Activated effector memory CD4-positive, alpha-beta T cell treated with anti-CD3 and anti-CD28 coated beads, Interleukin-2, amount 50 U/mL, for 16 hours (primary cell): ENCODE data around the gene P3H3.
A peak's percentile ranks its signal among the peaks of the same experiment; 100 is the strongest.

Experiments used
- DNase-seq: peaks from one replicate; pipeline ENCODE4 v3.0.0-alpha.2; 2020

P3H3 gene

GRCh38 chr12:6828781-6829535 is 751 bp downstream of the P3H3 start:
- DNase-seq, result peak; percentile 75

- DNase-seq, result no peak
Measured at GRCh38 chr12:6829536-6830220, 1.5 kb downstream of the P3H3 start.

DNA sequence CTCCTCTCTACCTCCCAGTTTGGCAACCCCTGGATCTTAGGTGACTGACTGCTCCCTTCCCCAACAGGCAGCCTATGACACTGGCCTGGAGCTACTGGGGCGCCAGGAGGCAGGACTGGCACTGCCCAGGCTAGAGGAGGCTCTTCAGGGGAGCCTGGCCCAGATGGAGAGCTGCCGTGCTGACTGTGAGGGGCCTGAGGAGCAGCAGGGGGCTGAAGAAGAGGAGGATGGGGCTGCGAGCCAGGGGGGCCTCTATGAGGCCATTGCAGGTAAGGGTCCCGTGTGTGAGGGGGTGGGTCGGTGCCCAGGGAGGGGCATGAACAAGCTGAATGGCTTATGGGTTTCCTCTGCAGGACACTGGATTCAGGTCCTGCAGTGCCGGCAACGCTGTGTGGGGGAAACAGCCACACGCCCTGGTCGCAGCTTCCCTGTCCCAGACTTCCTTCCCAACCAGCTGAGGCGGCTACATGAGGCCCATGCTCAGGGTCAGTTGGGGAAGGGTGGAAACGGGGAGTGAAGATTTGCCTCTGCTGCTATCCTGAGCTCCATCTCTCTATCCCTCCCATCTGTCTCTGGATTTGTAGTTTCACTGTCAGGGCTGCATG is 2.2 kb downstream of the P3H3 start:
- DNase-seq, result no peak

DNA sequence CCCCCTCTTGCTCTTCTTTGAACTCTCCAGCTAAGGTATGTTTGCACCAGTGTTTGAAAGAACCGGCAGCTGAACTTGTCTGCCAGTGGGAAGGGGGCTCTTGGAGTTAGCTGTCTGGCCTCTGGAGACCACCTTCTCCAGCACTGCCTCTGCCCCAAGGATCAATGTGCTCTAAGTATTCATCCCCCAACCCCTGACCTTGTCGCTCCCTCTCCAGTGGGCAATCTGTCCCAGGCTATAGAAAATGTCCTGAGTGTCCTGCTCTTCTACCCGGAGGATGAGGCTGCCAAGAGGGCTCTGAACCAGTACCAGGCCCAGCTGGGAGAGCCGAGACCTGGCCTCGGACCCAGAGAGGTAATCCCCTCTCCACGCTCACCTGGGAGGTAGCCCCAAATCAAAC is 2.8 kb downstream of the P3H3 start:
- DNase-seq, result no peak

DNA sequence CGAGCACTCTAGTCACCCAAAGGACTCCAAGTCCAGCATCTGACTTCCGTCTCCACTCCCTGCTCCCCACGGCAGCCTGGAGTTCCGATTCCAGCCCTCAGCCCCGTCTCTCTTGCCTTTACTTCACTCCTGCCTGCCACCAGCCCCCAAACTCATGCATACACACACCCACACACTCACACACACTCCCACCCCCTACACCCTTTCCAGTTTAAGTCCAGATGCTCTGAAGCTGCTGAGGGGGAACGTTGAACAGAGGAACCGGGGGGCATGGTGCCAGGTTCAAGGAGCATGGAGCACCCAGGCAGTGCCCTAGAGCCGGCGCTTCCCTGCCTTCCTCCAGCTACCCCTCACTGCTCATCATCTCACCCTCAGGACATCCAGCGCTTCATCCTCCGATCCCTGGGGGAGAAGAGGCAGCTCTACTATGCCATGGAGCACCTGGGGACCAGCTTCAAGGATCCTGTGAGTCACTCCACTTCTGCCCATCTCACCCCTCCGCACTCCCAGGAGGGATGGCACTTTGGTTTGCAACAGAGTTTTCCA is 3.3 kb downstream of the P3H3 start:
- no peak for DNase-seq

- no peak for DNase-seq
Measured at GRCh38 chr12:6832125-6832524, 3.9 kb downstream of the P3H3 start.

DNA sequence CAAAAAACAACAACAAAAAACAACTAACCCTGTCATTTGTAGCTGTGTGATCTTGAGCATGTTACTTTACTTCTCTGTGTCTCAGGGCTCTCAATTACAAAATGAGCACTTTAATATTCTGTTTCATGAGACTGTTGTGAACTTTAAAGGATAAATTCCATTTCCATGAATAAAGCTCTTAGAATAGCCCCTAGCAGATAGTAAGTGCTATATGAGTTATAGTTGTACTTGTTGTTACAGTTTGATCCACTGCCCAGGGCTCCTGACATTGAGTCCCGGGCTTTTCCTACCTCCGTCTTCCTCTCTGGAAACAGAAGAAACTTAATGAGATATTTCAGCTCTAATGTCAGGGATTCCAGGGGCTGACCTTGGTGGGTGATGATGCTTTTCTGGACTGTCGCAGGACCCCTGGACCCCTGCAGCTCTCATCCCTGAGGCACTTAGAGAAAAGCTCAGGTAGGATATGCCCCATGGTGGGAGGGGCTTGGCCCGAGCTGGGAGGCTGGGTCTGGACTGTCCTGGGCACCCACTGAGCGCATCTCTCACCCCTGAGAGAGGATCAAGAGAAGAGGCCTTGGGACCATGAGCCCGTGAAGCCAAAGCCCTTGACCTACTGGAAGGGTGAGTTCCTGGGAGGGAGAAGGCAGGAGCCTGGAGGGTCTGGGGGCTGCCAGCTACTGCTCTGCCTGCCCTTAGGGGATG is 5.1 kb downstream of the P3H3 start:
- DNase-seq, result no peak

GRCh38 chr12:6834254-6834653 is 6.0 kb downstream of the P3H3 start:
- DNase-seq, result no peak

- DNase-seq, result no peak
Measured at GRCh38 chr12:6834873-6835272, 6.7 kb downstream of the P3H3 start.

DNA sequence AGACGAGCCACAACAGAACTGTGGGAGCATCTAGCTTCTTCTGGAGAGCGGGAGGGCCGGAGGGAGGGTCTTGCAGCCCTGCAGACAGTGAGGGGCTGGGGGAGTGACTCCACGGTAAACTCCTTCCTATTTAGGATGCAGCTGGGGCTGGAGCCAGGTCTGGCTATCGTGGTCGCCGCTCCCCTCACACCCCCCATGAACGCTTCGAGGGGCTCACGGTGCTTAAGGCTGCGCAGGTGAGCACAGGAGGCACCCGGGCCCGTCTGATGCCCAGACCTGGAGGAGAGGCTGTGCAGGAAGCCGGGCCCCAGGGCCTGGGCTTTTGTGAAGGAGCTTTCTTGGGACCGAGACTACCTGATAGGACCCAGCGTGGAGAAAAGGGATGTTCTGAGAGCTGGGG is 8.6 kb downstream of the P3H3 start:
- DNase-seq, result no peak

DNA sequence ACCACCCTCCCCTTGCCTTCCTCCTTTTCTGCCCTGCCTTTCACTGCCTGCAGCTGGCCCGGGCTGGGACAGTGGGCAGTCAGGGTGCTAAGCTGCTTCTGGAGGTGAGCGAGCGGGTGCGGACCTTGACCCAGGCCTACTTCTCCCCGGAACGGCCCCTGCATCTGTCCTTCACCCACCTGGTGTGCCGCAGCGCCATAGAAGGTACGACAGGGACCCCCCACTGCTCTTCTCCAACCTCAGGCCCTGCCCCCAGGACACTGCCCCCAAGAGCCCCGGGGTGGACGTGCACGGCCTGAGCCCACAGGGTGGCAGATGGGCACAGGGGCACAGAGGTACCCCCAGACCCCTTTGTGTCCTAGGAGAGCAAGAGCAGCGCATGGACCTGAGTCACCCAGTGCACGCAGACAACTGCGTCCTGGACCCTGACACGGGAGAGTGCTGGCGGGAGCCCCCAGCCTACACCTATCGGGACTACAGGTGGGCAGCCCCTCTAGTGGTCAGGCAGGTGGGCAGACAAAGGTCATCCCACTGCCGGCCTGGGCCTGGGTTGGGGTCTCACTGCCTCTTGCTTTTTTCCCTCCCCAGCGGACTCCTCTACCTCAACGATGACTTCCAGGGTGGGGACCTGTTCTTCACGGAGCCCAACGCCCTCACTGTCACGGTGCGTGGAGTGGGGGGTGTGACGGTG is 9.3 kb downstream of the P3H3 start:
- DNase-seq, result no peak

DNA sequence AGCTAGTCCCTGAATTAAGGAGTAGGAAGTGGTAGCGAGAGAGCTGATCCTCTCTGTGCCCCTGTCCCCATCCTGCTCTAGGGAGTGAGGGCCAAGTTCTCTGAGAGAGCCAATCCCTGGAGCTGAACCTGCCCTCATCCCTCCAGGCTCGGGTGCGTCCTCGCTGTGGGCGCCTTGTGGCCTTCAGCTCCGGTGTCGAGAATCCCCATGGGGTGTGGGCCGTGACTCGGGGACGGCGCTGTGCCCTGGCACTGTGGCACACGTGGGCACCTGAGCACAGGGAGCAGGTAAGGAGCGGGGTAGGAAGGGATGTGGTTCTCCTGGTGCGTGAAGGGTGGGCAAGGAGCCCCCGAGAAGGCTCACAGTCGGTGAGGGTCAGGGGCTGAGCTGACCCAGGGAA is 10.6 kb downstream of the P3H3 start:
- DNase-seq, result no peak

GRCh38 chr12:6839482-6840201 is 11.4 kb downstream of the P3H3 start:
- DNase-seq, result no peak

GRCh38 chr12:6840330-6840729 is 12.1 kb downstream of the P3H3 start:
- no peak for DNase-seq

- no peak for DNase-seq
Measured at GRCh38 chr12:6840761-6841515, 12.7 kb downstream of the P3H3 start, which contains the start of gene GNB3. TSS of gene GNB3 (plus strand) at chr12:6840925. CDS start at chr12:6841288, 363 bp downstream.

GRCh38 chr12:6842075-6842474 is 13.9 kb downstream of the P3H3 start:
- DNase-seq, result no peak

GRCh38 chr12:6843118-6843902 is 15.1 kb downstream of the P3H3 start:
- DNase-seq, result no peak

DNA sequence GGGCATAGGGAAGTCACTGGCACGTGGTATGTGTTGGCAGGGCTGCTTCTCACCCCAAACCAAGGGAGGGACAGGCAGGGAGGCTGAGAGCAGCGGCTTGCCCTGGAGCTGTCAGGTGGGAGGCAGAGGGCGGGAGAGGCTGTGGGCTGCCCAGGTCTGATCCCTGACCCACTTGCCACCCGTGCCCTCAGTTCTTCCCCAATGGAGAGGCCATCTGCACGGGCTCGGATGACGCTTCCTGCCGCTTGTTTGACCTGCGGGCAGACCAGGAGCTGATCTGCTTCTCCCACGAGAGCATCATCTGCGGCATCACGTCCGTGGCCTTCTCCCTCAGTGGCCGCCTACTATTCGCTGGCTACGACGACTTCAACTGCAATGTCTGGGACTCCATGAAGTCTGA is 17.2 kb downstream of the P3H3 start:
- DNase-seq, result no peak

- no peak for DNase-seq
Measured at GRCh38 chr12:6846316-6846869, 18.2 kb downstream of the P3H3 start.

DNA sequence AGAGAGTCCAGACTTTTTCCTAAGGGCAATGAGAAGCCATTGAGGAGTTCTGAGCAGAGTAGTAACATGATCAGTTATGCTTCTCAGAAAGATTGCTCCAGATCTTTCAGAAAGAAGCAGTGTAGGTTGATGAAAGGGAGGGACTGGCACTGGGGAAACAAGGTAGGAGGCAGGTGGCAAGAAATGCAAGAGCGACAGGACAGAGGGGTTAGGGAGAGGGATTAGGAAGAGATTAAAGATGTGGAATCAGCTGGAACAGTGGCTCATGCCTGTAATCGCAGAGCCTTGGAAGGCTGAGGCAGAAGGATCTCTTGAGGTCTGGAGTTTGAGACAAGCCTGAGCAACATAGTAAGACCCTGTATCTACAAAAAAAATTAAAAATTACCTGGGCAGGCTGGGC is 19.5 kb downstream of the P3H3 start:
- no peak for DNase-seq
